GM10266 (cell line): ENCODE results near the gene PTPRN2.

Source experiments
- DNase-seq: peaks from one replicate; pipeline ENCODE4 v3.0.0; 2012; ENCODE audit errors: extremely low spot score
- CTCF ChIP-seq: IDR thresholded peaks from 2 replicates; pipeline ENCODE4 v1.5.1; 2012; ENCODE audit warnings: mild to moderate bottlenecking, low read depth; ENCODE audit not compliant: control insufficient read depth, insufficient read depth; ENCODE audit errors: missing control alignments

Gene PTPRN2

DNA sequence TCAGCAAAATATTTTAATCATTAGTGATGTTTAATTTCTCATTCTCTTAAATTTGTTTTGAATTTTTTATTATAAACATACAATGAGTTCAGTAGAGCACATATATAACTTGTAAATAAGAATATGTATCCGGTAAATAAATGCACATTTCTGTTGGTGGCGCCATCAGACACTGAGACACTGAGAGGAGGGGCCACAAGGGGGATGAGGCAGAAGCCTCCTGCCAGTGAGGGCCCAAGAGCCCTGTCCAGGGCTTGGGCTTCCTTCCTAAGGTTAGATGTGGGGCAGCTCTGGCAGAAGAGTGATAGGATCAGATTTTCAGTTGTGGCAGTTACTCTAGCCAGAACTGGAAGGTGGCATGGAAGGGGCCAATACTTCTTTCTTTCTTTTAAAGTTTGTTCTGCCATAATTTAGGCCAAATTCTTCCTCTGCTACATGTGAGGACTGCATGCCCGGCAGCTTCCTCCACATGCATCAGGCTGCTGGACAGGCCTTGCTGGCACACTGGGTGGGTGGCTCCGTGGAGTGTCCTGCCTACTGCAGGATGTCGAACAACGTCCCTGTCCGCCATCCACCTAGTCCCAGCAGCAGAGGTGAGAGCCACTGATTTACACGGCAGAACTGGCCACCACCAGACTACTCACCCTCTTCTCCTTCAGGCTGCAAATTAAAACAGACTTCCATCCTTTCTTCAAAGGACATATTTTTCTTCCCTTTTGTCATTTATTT, 13.2 kb downstream of the PTPRN2 start:
- no peak for DNase-seq
- no peak for TF ChIP-seq CTCF

DNA sequence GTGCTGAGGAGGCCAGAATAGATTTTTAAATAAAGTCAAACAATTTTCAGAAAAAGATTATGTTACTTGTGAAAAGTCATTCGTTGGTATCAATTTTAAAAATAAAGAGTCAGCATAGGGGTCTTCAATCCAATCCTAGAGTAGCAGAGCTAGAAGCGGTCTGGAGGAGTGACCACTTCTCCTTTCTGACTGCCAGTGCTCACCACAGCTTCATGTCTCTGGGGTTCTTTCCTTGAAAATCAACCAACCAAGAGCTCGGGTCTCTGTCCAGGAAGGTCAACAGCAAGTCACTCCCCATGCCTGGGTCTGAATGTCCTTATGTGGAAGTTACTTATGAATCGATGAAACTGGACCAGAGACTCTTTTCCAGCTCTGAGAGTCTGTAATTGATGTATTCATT, 14.3 kb downstream of the PTPRN2 start:
- no peak for TF ChIP-seq CTCF
- DNase-seq: no peak

- DNase-seq: no peak
- no peak for TF ChIP-seq CTCF
Measured at GRCh38 chr7:158572000-158572828, 15.4 kb downstream of the PTPRN2 start.

- no peak for TF ChIP-seq CTCF
- no peak for DNase-seq
Measured at GRCh38 chr7:158570449-158571170, 17.0 kb downstream of the PTPRN2 start.

DNA sequence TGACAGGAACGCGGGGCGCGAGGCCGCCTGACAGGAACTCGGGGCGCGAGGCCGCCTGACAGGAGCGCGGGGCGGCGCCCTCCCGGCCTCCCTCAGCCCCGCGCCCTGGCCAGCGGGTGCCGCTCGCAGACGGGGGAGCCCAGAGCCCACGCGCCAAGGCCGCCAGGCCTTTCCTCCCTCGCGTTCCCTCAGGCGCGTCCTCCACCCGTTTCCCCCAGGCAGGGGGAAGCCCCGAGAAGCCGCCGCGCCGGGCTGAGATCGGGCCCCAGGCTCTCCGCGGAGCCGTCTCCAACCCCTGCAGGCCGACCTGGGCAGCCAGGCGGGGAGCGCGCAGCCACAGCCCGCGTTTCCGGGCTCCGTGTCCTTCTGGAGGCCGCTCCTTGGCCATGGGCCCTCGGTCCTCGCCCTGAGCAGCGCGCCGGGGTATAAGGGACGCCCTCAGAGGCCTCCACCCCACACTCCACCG, 17.7 kb downstream of the PTPRN2 start:
- no peak for TF ChIP-seq CTCF
- DNase-seq: no peak

GRCh38 chr7:158568974-158569857, 18.4 kb downstream of the PTPRN2 start:
- no peak for TF ChIP-seq CTCF
- no peak for DNase-seq
